GM21526 (cell line): Measurements from ENCODE around the gene SGMS2.
A peak's percentile ranks its signal among the peaks of the same experiment; 100 is the strongest.

Source experiments
- ATAC-seq: cut with Tn5 transposase; IDR thresholded peaks from one replicate; pipeline ENCODE4 v1.9.1; 2021; ENCODE audit warnings: moderate library complexity; ENCODE audit not compliant: unreplicated experiment, low FRiP score

SGMS2 gene

GRCh38 chr4:107824350-107825071 lies at the start of gene SGMS2:
Gene SGMS2 (plus strand): TSS chr4:107824932. CDS start chr4:107895554, 70,622 bp downstream.
- peak; percentile 72 for ATAC-seq

GRCh38 chr4:107777890-107778289 lies 46.8 kb upstream of the SGMS2 start:
- no peak for ATAC-seq

GRCh38 chr4:107778784-107779530 lies 45.8 kb upstream of the SGMS2 start:
- ATAC-seq, result no peak

- no peak for ATAC-seq
These were observed 44.1 kb upstream of the SGMS2 start for GRCh38 chr4:107780665-107781064.

GRCh38 chr4:107791902-107792301 lies 32.8 kb upstream of the SGMS2 start:
- ATAC-seq, result no peak

GRCh38 chr4:107792711-107793110 lies 32.0 kb upstream of the SGMS2 start:
- no peak for ATAC-seq

- ATAC-seq, result no peak
These were observed 30.7 kb upstream of the SGMS2 start for GRCh38 chr4:107793996-107794395.

GRCh38 chr4:107799669-107800450 lies 24.9 kb upstream of the SGMS2 start:
- ATAC-seq, result no peak

- no peak for ATAC-seq
These were observed 24.0 kb upstream of the SGMS2 start for GRCh38 chr4:107800706-107801105.

- ATAC-seq, result no peak
These were observed 22.9 kb upstream of the SGMS2 start for GRCh38 chr4:107801766-107802211.

- ATAC-seq, result no peak
These were observed 19.8 kb upstream of the SGMS2 start for GRCh38 chr4:107804956-107805355.

- ATAC-seq, result no peak
These were observed 18.5 kb upstream of the SGMS2 start for GRCh38 chr4:107806196-107806595.

- no peak for ATAC-seq
These were observed 16.2 kb upstream of the SGMS2 start for GRCh38 chr4:107808572-107808971.

- ATAC-seq, result no peak
These were observed 15.5 kb upstream of the SGMS2 start for GRCh38 chr4:107809210-107809609.

- no peak for ATAC-seq
These were observed 10.0 kb upstream of the SGMS2 start for GRCh38 chr4:107814758-107815157.

- ATAC-seq, result no peak
These were observed 9.6 kb upstream of the SGMS2 start for GRCh38 chr4:107815158-107815557.

- no peak for ATAC-seq
These were observed 6.3 kb upstream of the SGMS2 start for GRCh38 chr4:107818301-107818910.

GRCh38 chr4:107823870-107824349 lies 822 bp upstream of the SGMS2 start:
- ATAC-seq, result no peak

GRCh38 chr4:107825072-107825824 lies 516 bp downstream of the SGMS2 start:
- peak; percentile 9 for ATAC-seq
